SW 1271 (cell line): ENCODE measurements around the gene DEUP1.
"Not testable (repeated sequence)": the region's sequence is repeated elsewhere in the genome, so short reads cannot be mapped to it uniquely, and the experiment has no call there.

Source experiments
- DNase-seq, 2 experiments: peaks; one replicate each; lab custom pipeline; 2025; lab: John Stamatoyannopoulos, UW

The DEUP1 gene, protein sequence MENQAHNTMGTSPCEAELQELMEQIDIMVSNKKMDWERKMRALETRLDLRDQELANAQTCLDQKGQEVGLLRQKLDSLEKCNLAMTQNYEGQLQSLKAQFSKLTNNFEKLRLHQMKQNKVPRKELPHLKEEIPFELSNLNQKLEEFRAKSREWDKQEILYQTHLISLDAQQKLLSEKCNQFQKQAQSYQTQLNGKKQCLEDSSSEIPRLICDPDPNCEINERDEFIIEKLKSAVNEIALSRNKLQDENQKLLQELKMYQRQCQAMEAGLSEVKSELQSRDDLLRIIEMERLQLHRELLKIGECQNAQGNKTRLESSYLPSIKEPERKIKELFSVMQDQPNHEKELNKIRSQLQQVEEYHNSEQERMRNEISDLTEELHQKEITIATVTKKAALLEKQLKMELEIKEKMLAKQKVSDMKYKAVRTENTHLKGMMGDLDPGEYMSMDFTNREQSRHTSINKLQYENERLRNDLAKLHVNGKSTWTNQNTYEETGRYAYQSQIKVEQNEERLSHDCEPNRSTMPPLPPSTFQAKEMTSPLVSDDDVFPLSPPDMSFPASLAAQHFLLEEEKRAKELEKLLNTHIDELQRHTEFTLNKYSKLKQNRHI

DNA sequence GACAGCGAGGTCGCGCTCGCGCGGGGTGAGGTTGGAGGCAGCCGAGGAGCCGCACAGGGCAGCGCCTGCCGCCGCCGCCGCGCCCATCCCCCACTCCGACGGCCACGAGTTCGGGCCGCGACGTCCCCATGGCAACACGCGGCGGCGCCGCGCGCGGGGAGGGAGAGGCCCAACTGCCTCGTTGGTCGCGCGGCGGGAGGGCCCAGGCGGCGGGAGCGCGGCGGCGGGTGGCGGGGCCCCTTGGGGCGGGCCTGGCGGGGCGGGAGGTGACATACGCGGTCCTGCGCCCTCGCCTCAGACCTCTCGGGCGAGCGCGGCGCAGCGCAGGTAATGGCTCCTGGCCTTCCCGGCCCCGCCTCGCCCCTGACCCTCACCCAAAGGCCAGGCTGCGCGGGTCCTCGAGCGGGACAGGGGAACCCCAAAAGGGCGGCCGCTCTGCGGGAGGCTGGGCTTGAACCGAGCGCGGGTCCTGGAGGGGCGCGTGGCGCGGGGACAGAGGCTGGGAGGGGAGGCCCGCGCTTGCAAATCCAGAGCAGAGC is at the start of gene DEUP1:
Gene DEUP1, plus strand, starts transcription at position 297 of the 539 bp plus-strand sequence. CDS start 1,518 bp downstream, outside the sequence.
- DNase-seq, result no peak

DNA sequence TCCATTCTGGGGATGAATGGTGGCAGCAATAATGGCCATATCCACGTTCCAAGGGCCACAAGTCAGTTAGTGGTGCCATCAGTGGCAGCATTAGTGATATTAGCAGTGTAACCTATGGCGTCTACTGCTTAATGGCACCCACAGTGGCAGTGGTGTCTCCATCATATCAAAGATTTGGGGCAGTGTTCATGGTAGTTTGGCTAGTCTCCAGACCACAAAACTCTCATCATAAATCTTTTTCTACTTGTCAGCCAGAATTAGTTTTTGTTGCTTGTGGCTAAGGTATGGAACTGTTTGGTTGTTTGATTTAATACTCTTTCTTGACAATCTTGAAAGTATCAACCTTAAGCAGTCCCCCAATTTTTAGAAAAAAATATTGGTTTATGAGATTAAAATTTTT is 45.1 kb upstream of the DEUP1 start:
- no peak for DNase-seq

DNA sequence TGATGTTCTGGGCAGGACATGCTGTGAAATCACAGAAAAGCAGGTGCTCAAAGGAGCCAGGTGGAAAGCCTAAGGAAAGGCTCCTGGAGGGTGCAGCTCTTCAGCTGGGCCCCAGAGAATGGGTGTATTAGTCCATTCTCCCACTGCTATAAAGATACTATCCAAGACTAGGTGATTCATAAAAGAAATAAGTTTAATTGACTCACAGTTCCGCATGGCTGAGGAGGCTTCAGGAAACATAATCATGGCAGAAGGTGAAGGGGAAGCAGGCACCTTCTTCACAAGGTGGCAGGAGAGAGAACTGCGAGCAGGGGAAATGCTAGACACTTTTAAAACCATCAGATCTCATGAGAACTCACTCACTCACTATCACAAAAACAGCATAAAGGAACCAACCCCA is 43.1 kb upstream of the DEUP1 start:
- DNase-seq, result no peak

DNA sequence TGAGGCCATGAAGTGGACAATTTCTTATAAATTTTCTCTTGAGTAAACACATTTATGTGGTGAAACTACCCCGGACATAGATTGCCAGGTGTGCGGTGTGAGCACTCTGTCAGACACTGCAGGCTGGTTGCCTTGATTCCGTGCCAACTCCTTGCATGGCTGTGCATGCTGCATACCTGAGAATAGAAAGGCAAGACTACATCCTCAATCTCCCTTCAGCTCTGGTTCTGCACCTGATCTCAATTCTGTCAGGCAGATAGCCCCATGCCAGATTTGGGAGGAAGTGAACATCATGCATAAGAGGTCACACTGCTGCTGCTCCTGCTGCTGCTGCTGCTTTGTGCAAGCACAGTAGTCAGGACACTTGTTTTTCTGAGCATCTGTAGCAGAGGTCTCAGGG is 42.5 kb upstream of the DEUP1 start:
- no peak for DNase-seq

DNA sequence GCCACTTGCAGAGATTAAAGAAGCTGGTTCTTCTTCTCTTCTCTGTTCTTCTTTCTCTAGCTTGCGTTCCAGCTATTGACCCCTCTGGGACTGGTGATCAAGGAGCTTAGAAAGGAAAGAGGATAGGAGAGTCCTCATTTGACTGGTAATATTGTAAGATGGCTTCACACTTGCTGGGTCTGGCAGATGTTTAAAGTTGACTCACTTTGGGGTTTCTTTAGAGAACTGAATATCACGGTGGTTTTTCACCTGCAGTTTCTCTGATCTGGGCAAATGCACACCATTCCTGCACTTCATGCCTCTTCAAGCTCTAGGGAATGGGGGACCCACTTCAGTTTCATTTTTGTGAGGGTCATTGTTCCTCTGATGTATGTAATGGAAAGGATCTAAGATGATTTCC is 41.8 kb upstream of the DEUP1 start:
- no peak for DNase-seq

DNA sequence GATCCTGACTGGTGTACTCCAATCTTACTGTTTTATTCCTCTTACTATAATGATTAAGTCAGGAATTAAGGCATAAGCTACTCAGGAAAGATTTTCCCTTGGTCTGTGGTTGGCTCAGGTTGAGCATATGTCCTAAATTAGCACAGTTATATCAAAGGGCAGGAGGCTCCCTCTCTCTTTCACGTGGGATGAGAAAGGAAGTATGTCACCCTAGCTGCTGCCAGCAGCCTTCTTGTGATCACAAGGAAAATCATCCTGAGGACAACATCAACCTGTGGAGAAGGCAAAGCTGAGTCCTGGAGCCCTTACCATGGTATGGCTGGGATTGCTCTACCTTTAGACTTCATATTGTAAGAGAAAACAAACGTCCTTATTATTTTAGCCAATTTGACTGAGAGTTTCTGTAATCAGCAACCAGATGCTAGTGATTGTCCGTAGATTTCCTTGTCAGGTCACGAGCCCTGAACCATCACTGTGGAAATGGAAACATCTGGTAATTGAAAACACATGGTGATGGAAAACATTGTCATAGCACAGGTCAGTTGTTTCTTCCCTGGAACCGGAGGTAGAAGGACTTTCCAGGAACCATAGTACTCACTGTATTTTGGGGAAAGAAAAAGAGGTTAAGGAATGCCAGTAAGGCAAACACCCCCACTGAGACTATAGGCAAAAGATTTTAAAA is 40.6 kb upstream of the DEUP1 start:
- DNase-seq, result no peak

DNA sequence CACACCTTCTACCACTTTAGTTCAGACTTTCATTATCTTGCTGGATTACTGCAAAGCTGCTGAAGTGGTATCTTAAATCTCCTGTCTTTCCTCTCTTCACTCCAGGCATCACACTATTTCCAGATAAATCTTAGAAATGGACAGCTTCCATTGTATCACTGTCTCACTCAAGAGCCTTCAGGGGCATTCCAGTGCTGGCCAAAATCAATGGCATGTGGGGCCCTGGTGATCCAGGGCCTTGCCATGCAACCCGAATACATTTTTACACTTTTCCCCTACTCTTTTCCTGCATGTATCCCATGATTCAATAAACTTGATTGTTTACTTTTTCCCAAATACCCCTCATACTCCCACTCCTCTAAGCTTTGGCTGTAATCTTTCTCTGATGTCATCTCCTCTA is 39.4 kb upstream of the DEUP1 start:
- DNase-seq, result no peak

DNA sequence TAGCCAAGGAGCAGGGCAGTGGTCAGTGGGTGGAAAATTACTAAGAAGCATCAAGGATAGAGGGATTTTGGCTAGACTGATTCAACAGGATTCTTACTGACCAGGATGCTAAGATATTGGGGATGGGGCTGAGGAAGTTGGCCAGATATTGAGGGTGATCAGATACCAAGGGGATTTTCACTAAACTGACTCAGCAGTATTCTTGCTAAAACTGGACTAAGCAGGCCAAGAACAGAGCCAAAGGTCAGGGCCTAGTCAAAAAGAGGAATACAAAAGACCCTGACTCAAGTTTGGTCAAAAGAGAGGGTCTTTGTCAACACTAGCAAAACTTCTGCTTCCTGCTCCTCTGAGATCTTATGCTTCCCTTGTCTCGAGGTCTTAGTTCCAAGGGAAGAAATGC is 38.6 kb upstream of the DEUP1 start:
- DNase-seq, result no peak

DNA sequence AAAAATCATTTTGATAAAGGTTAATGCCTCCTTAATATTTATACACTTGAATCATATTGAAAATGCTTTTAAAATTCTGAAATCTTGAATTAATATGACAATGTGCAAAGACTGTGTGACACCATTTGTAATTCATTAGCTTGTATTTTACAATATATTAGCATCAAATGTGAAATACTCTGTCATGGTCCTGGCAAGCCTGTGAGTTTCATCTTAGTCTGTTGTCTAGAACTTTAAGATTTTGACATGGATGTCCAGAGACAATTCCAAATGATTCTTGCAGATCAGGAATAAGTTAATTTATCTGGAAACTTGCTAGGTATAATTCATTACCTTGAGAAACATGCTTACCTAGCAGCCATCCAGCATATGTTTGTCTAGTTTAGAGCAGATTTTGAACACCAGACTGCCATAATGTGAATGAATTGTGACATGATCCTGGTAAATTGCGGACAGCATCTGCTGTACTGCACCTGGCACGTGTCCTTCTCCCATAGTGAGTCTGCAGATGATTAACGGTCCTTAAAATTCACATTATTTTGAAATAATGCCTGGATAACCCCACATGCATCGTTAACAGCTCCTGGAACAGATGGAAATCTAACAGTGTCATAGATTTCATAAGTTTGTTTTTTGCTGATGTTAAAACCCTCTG is 34.5 kb upstream of the DEUP1 start:
- no peak for DNase-seq

DNA sequence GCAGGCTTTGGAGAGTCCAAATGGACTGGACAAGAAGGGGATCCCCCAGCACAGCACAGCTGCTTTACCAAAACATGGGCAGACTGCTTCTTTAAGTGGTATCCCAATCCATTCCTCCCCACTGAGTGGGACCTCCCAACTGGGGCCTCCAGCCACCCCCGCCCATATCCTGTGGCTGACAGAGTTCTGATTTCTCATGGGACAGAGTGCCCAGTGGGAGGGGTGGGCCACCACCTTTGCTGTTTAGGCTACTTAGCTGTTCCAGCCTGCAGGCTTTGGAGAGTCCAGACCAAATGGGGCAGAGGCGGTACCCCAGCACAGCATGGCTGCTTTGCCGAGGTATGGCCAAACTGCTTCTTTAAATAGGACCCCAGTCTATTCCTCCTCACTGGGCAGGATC is 26.9 kb upstream of the DEUP1 start:
- DNase-seq, result no peak

DNA sequence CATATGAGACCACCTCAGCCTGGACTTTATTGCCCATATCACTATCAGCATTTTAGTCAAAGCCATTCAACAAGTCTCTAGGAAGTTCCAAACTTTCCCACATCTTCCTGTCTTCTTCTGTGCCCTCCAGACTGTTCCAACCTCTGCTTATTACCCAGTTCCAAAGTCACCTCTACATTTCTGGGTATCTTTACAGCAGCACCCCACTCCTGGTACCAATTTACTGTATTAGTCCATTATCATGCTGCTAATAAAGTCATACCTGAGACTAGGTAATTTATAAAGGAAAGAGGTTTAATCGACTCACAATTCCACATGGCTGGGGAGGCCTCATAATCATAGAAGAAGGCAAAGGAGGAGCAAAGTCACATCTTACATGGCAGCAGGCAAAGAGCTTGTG is 16.1 kb upstream of the DEUP1 start:
- not testable (repeated sequence) for DNase-seq

DNA sequence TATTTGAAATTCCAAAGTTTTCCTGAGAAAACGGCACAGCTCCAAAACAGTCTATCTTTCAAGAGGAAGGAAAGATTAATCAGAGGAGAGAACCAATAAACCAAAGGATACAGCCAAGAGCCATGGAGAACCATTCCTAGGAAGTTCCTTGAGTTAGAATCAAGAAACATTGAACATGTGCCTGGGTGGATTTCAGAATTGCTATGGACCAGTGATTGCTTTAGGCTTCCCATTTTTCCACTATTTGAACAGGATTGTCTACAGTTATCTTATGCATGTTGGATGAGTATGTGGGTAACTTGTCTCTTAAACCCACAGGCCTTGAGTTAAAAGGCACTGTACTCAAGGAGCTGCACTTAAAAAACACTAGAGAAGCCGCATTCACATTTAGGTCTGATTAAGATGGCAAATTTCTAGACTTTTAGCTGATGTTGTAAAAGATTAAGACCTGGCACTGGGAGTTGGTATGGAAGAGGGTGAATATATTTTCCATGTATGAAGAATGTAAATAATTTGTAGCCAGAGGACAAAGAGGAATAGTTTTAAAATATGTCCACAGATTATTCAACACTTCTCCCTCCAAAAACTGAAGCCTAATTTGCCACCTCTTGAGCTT is 11.2 kb upstream of the DEUP1 start:
- DNase-seq, result no peak

DNA sequence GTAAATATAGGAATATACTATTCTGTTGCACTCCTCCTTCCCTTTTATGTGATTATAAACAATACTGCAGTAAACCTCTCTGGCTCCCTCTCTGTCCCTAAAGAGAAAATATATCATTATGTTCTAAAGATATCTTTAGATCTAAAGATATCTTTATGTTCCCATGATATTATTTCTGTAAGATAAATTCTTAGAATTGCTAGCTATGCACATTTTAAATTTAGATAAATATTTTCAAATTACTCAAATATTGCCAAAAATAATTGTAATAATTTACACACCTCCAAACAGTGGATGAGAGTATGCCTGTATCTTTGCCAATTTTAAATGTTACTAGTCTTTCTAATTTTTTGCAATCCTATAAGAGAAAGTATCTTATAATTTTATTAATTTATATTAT is 10.3 kb upstream of the DEUP1 start:
- DNase-seq, result no peak

DNA sequence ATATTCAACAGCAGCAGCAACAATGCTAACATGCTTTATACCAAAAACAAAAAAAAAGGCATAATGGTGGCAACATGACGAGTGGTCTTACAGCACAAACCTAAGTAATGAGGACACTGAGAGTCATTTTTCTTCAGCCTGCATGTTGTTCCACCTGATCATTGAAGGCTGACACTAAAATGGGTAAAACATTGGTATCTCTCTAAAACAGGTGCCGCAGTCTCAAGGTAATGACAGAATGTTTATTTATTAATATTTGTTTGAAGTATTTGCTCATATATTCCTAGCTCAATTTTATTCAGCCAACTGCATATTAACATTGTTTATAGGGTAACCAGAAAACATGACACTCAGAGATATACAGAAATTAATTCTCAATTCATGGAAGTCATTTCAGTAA is 8.3 kb upstream of the DEUP1 start:
- no peak for DNase-seq

DNA sequence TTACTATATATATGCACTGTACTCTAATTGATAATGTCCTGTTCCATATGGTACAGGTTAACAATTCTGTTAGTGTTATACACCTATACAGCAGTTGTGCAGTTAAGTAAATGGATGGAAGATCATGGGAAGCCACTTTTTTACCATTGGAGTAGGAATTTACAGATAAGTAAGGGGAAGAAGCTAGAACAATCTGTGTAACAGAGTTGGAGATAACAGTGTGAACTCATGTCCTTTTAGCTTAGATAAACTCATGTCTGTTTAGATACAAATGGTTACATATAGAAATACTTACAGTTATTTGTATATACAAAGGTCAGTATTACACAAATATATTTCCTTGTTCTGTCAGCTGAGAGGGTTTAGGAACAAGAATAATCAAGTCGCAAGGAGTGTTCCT is 6.8 kb upstream of the DEUP1 start:
- DNase-seq, result no peak

DNA sequence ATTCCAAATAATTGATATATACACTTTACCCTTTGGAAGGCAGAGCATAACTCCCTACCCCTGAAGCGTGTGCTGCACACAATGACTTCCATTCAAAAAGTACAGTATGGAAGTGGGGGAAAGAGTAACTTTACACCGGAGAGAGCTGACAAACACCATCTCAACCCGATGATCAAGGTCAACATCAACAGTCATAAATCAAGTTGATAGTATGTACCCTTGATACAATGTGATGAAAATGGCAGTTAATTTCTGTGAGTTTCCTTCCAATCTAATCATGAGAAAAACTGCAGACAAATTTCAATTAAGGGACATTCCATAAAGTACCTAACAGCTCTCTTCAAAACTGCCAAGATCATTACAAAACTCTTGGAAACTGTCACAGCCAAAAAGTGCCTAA is 6.0 kb upstream of the DEUP1 start:
- DNase-seq, result no peak

DNA sequence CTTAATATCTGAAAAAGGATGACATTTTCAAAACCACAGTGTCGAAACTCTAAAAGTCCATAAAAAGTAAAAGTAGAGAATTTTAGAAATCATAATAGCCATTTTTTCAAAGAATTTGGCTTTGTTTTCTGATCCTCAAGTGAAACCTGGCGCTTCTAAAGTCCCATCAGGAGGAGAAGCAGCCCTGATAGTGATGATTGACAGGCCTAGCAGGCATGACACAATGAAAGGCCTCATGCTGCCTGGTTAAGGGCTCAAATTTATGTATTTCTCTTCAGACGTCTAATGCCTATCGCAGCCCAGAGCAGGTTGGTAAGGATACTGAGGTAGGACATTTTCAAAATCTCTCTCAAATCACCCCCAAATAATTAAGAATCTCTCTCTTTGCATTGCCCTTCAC is 3.9 kb upstream of the DEUP1 start:
- no peak for DNase-seq

DNA sequence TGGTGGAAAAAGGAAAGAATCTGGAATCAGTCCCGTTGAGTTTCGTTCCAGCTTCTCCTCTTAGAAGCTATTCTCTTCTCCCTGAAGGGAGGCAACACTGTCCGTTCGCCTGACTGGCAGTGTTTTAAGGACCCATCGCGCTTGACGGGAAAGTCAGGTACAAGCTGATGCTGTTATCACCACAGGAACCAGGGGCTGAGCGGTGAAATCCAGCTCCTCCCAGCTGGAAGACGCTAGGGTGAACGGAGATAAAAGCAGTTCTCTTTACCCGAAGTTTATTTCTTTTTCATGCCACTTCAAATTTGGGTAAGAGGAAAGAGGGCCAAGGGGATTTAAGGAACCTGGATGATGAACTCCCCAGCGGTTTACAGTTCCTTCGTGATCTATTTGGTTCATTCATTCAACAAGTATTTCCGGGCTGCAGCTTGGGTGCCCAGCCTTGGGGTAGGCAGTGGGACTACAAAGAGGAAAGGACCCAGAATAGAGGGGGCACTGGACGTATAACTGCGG is 551 bp upstream of the DEUP1 start:
- no peak for DNase-seq

DNA sequence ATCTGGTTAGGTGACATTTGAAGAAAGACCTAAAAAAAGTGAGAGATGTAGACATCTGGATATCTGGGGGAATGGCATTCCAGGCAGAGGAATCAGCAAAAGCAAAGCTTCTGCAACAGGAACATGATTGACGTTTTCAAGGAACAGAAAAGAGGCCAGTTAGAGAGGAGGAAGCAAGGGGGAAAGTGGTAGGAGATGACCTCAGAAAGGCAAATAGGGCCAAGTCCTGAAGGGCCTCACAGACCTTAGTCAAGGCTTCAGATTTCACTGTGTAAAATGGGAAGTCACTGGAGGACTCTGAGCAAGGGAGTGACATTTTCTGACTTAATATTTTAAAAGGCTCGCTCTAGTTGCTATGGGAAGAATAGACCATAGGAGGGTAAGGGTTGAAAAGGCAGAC is 9.7 kb downstream of the DEUP1 start:
- no peak for DNase-seq

DNA sequence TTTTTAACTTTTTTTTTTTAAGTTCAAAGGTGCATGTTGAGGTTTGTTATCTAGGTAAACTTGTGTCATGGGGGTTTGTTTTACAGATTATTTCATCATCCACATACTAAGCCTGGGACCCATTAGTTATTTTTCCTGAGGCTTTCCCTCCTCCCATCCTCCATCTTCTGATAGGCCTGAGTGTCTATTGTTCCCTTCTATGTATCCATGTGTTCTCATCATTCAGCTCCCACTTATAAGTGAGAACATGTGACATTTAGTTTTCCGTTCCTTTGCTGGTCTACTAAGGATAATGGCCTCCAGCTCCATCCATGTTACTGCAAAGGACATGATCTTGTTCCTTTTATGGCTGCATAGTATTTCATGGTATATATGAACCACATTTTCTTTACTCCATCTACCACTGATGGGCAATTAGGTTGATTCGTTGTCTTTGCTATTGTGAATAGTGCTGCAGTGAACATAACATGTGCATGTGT is 14.4 kb downstream of the DEUP1 start:
- no peak for DNase-seq

DNA sequence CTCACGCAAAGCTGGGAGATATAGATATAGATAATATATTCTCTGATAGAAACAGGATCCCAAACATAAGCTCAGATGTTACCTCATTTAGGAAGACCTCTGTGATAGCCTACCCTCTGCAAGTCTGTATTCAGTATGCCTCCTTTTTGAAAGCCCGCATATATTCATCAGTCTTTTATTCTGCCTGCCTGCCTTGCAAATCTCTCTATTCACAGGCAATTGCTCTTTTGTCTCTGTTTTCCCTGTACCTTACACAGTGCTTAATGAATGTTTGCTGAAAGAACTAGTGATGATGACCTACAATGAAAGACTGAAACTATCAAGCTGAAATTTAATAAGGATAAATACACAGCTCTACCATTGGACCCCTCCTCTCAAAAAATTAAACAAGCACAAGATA is 18.4 kb downstream of the DEUP1 start:
- DNase-seq, result no peak

DNA sequence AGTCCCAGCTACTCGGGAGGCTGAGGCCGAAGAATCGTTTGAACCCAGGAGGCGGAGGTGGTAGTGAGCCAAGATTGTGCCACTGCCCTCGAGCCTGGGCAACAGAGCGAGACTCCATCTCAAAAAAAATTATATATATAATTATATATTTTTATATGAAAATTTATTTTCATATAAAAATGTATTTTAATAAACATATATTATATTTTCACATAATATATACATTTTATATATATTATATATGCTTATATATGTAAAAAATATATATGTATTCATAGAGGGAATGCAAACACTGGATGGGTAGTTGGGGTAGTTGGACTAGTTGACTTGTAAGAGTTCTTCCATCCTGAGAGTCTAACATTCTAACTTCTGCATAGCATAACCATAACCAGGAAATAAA is 20.3 kb downstream of the DEUP1 start:
- no peak for DNase-seq
